HG02943 (cell line): ENCODE measurements around the gene HGF.

Experiments used
- ATAC-seq: cut with Tn5 transposase; IDR thresholded peaks from one replicate; pipeline ENCODE4 v1.9.1; 2021; ENCODE audit warnings: mild to moderate bottlenecking, low read depth, moderate library complexity; ENCODE audit not compliant: unreplicated experiment

The HGF gene

GRCh38 chr7:81687062-81687461, 82.8 kb downstream of the HGF start:
- ATAC-seq = no peak

GRCh38 chr7:81685270-81685868, 84.5 kb downstream of the HGF start:
- ATAC-seq = no peak

- no peak for ATAC-seq
Measured at GRCh38 chr7:81684514-81685269, 85.2 kb downstream of the HGF start.

GRCh38 chr7:81684033-81684432, 85.8 kb downstream of the HGF start:
- ATAC-seq = no peak

GRCh38 chr7:81682873-81683272, 87.0 kb downstream of the HGF start:
- no peak for ATAC-seq

GRCh38 chr7:81680120-81680519, 89.7 kb downstream of the HGF start:
- no peak for ATAC-seq

GRCh38 chr7:81676813-81677212, 93.0 kb downstream of the HGF start:
- no peak for ATAC-seq

GRCh38 chr7:81676105-81676811, 93.6 kb downstream of the HGF start:
- ATAC-seq = no peak

- ATAC-seq = no peak
Measured at GRCh38 chr7:81674431-81674830, 95.4 kb downstream of the HGF start.

- no peak for ATAC-seq
Measured at GRCh38 chr7:81672872-81673271, 97.0 kb downstream of the HGF start.

GRCh38 chr7:81669476-81670105, 100.3 kb downstream of the HGF start:
- ATAC-seq = no peak

- no peak for ATAC-seq
Measured at GRCh38 chr7:81666209-81666608, 103.6 kb downstream of the HGF start.

- ATAC-seq = no peak
Measured at GRCh38 chr7:81665236-81665635, 104.6 kb downstream of the HGF start.

- ATAC-seq = no peak
Measured at GRCh38 chr7:81664304-81664703, 105.5 kb downstream of the HGF start.

- no peak for ATAC-seq
Measured at GRCh38 chr7:81662531-81662930, 107.3 kb downstream of the HGF start.

GRCh38 chr7:81659697-81660395, 110.0 kb downstream of the HGF start:
- no peak for ATAC-seq

- no peak for ATAC-seq
Measured at GRCh38 chr7:81657551-81657950, 112.3 kb downstream of the HGF start.

GRCh38 chr7:81655271-81655670, 114.6 kb downstream of the HGF start:
- ATAC-seq = no peak

GRCh38 chr7:81652225-81652624, 117.6 kb downstream of the HGF start:
- ATAC-seq = no peak
